ENCODE data around the gene GKN2. TPM values are rescaled to one million over a fixed set of nuclear protein-coding genes. Genes with fewer than 3 reads are reported as not detected.

The GKN2 gene
- total and polyA plus RNA-seq, 4 donors = 9.1 TPM; not detected in 3

DNA sequence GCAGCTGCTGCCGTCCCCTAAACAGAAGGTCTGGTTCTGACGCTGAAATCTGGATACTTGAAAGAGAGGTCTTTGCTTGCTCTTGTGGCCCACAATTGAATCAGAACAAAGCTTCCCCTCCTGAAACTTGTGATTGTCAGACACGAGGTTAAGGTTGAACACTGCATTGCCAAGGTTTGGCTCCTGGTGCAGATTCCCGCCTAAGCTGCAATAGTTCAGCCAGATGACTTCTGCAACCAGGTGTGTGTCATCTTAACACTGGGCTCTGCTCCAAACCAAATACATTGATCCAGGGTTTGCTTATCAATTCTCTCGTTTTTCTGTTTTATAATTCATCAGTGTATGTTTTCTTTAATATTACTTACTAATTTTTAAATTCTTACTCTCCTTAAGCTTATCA lies 36.3 kb upstream of the GKN2 start:
- peak overlapping the region in 1 of 2 donors; percentile 22 for H3K9ac ChIP-seq (ENCODE audit: low read depth in 1 of 2, low read length in 2 of 2)
- TF ChIP-seq, protein P1, sequence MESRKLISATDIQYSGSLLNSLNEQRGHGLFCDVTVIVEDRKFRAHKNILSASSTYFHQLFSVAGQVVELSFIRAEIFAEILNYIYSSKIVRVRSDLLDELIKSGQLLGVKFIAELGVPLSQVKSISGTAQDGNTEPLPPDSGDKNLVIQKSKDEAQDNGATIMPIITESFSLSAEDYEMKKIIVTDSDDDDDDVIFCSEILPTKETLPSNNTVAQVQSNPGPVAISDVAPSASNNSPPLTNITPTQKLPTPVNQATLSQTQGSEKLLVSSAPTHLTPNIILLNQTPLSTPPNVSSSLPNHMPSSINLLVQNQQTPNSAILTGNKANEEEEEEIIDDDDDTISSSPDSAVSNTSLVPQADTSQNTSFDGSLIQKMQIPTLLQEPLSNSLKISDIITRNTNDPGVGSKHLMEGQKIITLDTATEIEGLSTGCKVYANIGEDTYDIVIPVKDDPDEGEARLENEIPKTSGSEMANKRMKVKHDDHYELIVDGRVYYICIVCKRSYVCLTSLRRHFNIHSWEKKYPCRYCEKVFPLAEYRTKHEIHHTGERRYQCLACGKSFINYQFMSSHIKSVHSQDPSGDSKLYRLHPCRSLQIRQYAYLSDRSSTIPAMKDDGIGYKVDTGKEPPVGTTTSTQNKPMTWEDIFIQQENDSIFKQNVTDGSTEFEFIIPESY (IDR thresholded peaks at IDR 0.05) = peak; percentile 62
- TF ChIP-seq, protein P2, sequence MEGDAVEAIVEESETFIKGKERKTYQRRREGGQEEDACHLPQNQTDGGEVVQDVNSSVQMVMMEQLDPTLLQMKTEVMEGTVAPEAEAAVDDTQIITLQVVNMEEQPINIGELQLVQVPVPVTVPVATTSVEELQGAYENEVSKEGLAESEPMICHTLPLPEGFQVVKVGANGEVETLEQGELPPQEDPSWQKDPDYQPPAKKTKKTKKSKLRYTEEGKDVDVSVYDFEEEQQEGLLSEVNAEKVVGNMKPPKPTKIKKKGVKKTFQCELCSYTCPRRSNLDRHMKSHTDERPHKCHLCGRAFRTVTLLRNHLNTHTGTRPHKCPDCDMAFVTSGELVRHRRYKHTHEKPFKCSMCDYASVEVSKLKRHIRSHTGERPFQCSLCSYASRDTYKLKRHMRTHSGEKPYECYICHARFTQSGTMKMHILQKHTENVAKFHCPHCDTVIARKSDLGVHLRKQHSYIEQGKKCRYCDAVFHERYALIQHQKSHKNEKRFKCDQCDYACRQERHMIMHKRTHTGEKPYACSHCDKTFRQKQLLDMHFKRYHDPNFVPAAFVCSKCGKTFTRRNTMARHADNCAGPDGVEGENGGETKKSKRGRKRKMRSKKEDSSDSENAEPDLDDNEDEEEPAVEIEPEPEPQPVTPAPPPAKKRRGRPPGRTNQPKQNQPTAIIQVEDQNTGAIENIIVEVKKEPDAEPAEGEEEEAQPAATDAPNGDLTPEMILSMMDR (IDR thresholded peaks at IDR 0.05; ENCODE audit: low read depth, low read length, missing input control) = no peak
- TF ChIP-seq NR2F2 (IDR thresholded peaks at IDR 0.05) (no peak), TAF1 (conservative IDR thresholded peaks at IDR 0.05) (no peak), RXRA (IDR thresholded peaks at IDR 0.05) (peak; percentile 60 to 91), RAD21 (IDR thresholded peaks at IDR 0.05) (no peak), HNF4A (conservative IDR thresholded peaks at IDR 0.05) (peak; percentile 38 to 75), EGR1 (IDR thresholded peaks at IDR 0.05; ENCODE audit: low read depth in 2 of 2) (no peak), FOXA1 (IDR thresholded peaks at IDR 0.05) (no peak), JUND (IDR thresholded peaks at IDR 0.05) (peak; percentile 33 to 76), SP1 (IDR thresholded peaks at IDR 0.05) (peak; percentile 31), GABPA (IDR thresholded peaks at IDR 0.05 in 1 of 2, conservative IDR thresholded peaks at IDR 0.05 in 1 of 2) (no peak), HNF4G (IDR thresholded peaks at IDR 0.05) (no peak), FOXA2 (IDR thresholded peaks at IDR 0.05) (peak; percentile 34), YY1 (IDR thresholded peaks at IDR 0.05) (peak; percentile 61)
- TF ChIP-seq, protein P3, sequence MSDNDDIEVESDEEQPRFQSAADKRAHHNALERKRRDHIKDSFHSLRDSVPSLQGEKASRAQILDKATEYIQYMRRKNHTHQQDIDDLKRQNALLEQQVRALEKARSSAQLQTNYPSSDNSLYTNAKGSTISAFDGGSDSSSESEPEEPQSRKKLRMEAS (IDR thresholded peaks at IDR 0.05) = peak; percentile 80
- TF ChIP-seq, protein P4, sequence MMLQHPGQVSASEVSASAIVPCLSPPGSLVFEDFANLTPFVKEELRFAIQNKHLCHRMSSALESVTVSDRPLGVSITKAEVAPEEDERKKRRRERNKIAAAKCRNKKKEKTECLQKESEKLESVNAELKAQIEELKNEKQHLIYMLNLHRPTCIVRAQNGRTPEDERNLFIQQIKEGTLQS (IDR thresholded peaks at IDR 0.05) = peak; percentile 65
- TF ChIP-seq, protein P5, sequence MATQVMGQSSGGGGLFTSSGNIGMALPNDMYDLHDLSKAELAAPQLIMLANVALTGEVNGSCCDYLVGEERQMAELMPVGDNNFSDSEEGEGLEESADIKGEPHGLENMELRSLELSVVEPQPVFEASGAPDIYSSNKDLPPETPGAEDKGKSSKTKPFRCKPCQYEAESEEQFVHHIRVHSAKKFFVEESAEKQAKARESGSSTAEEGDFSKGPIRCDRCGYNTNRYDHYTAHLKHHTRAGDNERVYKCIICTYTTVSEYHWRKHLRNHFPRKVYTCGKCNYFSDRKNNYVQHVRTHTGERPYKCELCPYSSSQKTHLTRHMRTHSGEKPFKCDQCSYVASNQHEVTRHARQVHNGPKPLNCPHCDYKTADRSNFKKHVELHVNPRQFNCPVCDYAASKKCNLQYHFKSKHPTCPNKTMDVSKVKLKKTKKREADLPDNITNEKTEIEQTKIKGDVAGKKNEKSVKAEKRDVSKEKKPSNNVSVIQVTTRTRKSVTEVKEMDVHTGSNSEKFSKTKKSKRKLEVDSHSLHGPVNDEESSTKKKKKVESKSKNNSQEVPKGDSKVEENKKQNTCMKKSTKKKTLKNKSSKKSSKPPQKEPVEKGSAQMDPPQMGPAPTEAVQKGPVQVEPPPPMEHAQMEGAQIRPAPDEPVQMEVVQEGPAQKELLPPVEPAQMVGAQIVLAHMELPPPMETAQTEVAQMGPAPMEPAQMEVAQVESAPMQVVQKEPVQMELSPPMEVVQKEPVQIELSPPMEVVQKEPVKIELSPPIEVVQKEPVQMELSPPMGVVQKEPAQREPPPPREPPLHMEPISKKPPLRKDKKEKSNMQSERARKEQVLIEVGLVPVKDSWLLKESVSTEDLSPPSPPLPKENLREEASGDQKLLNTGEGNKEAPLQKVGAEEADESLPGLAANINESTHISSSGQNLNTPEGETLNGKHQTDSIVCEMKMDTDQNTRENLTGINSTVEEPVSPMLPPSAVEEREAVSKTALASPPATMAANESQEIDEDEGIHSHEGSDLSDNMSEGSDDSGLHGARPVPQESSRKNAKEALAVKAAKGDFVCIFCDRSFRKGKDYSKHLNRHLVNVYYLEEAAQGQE (IDR thresholded peaks at IDR 0.05) = peak; percentile 92
- no peaks in the 10 kb centered on the region for H3K9me3 ChIP-seq (ENCODE audit: control insufficient read depth in 4 of 4, low read length in 3 of 4)
- no peak overlapping the region for H3K4me3 ChIP-seq (ENCODE audit: low read depth in 1 of 3, low read length in 3 of 3)
- H3K36me3 ChIP-seq (ENCODE audit: control insufficient read depth in 4 of 4, insufficient read depth in 3 of 4, low read depth in 1 of 4, low read length in 3 of 4) = no peaks in the 10 kb centered on the region
- WGBS = 27% methylated on average over 5 of the region's 5 CpGs
- DNase-seq (ENCODE audit: low spot score) = no peak
- H3K27me3 ChIP-seq (ENCODE audit: control insufficient read depth in 4 of 4, insufficient read depth in 4 of 4, low read length in 3 of 4) = no peaks in the 10 kb centered on the region
- H3K4me1 ChIP-seq (ENCODE audit: control insufficient read depth in 4 of 4, insufficient read depth in 4 of 4, low read length in 3 of 4) = peaks cover 5 to 25% (median 17%) of the 10 kb centered on the region in 4 donors
- peak overlapping the region in 1 of 2 donors; percentile 28 for H3K27ac ChIP-seq (ENCODE audit: low read depth in 1 of 2, low read length in 2 of 2)
